Gastrocnemius medialis (tissue), 4 donors: ENCODE data around the gene SLC25A12. TPM values are rescaled to one million over a fixed set of nuclear protein-coding genes. Genes with fewer than 3 reads are reported as not detected.

ENCODE experiments used
- ATAC-seq, 2 donors: fragments of 150-250 bp; one replicate each; pipeline ENCODE4 v1.9.1; 2016
- DNase-seq, 2 donors: peaks; one replicate each; pipeline ENCODE4 v3.0.0-alpha.2; 2019
- H3K27ac ChIP-seq, 4 donors: fragments of 200-600 bp; sonication (generic); 1 replicate in 1 of 4; 2 replicates in 3 of 4; pipeline ENCODE4 v1.5.1; 2016 to 2018; ENCODE audit warnings: mild to moderate bottlenecking in 2 of 4, moderate library complexity in 1 of 4
- H3K27me3 ChIP-seq, 3 donors: fragments of 200-600 bp; sonication (generic) in 2 of 3; 1 replicate in 1 of 3; 2 replicates in 2 of 3; pipeline versions ENCODE4 v1.5.1 to v1.6.0; 2016 to 2019; ENCODE audit warnings: mild to moderate bottlenecking in 1 of 3, moderate library complexity in 1 of 3
- H3K36me3 ChIP-seq, 2 donors: fragments of 200-600 bp; sonication (generic) in 1 of 2; one replicate each; pipeline ENCODE4 v1.5.1; 2017 to 2018
- H3K4me1 ChIP-seq, 2 donors: fragments of 200-600 bp; sonication (generic) in 1 of 2; one replicate each; pipeline ENCODE4 v1.5.1; 2016 to 2017; ENCODE audit warnings: mild to moderate bottlenecking in 2 of 2
- H3K4me3 ChIP-seq, 4 donors: fragments of 200-600 bp; sonication (generic) in 3 of 4; 1 replicate in 1 of 4; 2 replicates in 3 of 4; pipeline ENCODE4 v1.5.1; 2016 to 2019; ENCODE audit warnings: mild to moderate bottlenecking in 2 of 4
- H3K9me3 ChIP-seq, 3 donors: fragments of 200-600 bp; sonication (generic) in 2 of 3; 1 replicate in 1 of 3; 2 replicates in 2 of 3; pipeline ENCODE4 v1.5.1; 2016 to 2019
- CTCF ChIP-seq, 5 experiments: fragments of 450-650 bp in 3 of 5; fragments of 200-600 bp in 2 of 5; sonication (generic) in 2 of 5; IDR thresholded peaks in 4 of 5; conservative IDR thresholded peaks in 1 of 5; 1 replicate in 4 of 5; 2 replicates in 1 of 5; pipeline ENCODE4 v1.5.1; 2016 to 2019; ENCODE audit warnings: antibody characterized with exemption in 5 of 5, mild to moderate bottlenecking in 3 of 5, moderate library complexity in 3 of 5
- POLR2A ChIP-seq, 2 donors: fragments of 450-650 bp; IDR thresholded peaks; one replicate each; pipeline ENCODE4 v1.6.1; 2017; ENCODE audit warnings: antibody characterized with exemption in 2 of 2, mild to moderate bottlenecking in 2 of 2, moderate library complexity in 2 of 2
- in situ Hi-C, 4 donors: fragments of 200-750 bp; cut with MboI; loops; one replicate each; pipeline versions ENCODE4 v1.15.0 to v1.8.0; 2017; ENCODE audit warnings: low sequenced_read_pairs in 4 of 4
- intact Hi-C: fragments of 100-400 bp; cut with DNase I; formaldehyde crosslinking; loops from one replicate; pipeline ENCODE4 v1.15.1; 2023; ENCODE audit warnings: low total_unique reads
- total RNA-seq, 4 donors: library from RNA; depleted of rRNA; stranded (reverse); fragments of >200 nt; gene quantifications; one replicate each; pipeline versions ENCODE4 v1.1.0 to v1.2.3, GENCODE V29; 2016

SLC25A12 gene
- total RNA-seq, 4 donors from 2014 or later: 54.2 to 91.3 (median 79.0) TPM

- TF ChIP-seq POLR2A (IDR thresholded peaks at IDR 0.05) (no peak), CTCF (IDR thresholded peaks at IDR 0.05 in 4 of 5, conservative IDR thresholded peaks at IDR 0.05 in 1 of 5) (no peak)
- DNase-seq: no peak
- in situ Hi-C loops: no loop called here
- intact Hi-C loops: no loop called here
- no peaks in the 10 kb centered on the region for H3K27me3 ChIP-seq
- no peak overlapping the region for H3K4me3 ChIP-seq
- ATAC-seq: no peak
- H3K27ac ChIP-seq: no peak overlapping the region
- H3K9me3 ChIP-seq: no peaks in the 10 kb centered on the region
- no peaks in the 10 kb centered on the region for H3K4me1 ChIP-seq
- peaks cover 0 to 29% of the 10 kb centered on the region in 2 donors for H3K36me3 ChIP-seq
Measured at GRCh38 chr2:171754254-171754939, 139.6 kb downstream of the SLC25A12 start.

GRCh38 chr2:171747371-171747770, 146.7 kb downstream of the SLC25A12 start:
- TF ChIP-seq POLR2A (IDR thresholded peaks at IDR 0.05) (no peak), CTCF (IDR thresholded peaks at IDR 0.05 in 4 of 5, conservative IDR thresholded peaks at IDR 0.05 in 1 of 5) (no peak)
- in situ Hi-C loops (no loop called here), intact Hi-C loops (no loop called here)

GRCh38 chr2:171745806-171746205, 148.2 kb downstream of the SLC25A12 start:
- Histone ChIP-seq H3K4me1 (no peaks in the 10 kb centered on the region), H3K27me3 (no peaks in the 10 kb centered on the region), H3K27ac (no peak overlapping the region), H3K36me3 (peaks cover 0 to 62% of the 10 kb centered on the region in 2 donors), H3K9me3 (no peaks in the 10 kb centered on the region), H3K4me3 (no peak overlapping the region)
- TF ChIP-seq CTCF (IDR thresholded peaks at IDR 0.05 in 4 of 5, conservative IDR thresholded peaks at IDR 0.05 in 1 of 5) (no peak), POLR2A (IDR thresholded peaks at IDR 0.05) (no peak)
- intact Hi-C loops: no loop called here
- ATAC-seq: no peak
- in situ Hi-C loops: no loop called here
- no peak for DNase-seq

More at GRCh38 chr2:171747371-171747770, 146.7 kb downstream of the SLC25A12 start:
- Histone ChIP-seq H3K36me3 (peaks cover 0 to 58% of the 10 kb centered on the region in 2 donors), H3K27ac (no peak overlapping the region), H3K4me3 (no peak overlapping the region), H3K27me3 (no peaks in the 10 kb centered on the region), H3K4me1 (no peaks in the 10 kb centered on the region), H3K9me3 (no peaks in the 10 kb centered on the region)
- DNase-seq: no peak
- no peak for ATAC-seq

GRCh38 chr2:171745141-171745540, 148.9 kb downstream of the SLC25A12 start:
- intact Hi-C loops (no loop called here), in situ Hi-C loops (no loop called here)
- H3K27me3 ChIP-seq: no peaks in the 10 kb centered on the region
- H3K9me3 ChIP-seq: no peaks in the 10 kb centered on the region
- H3K27ac ChIP-seq: no peak overlapping the region
- no peak for TF ChIP-seq CTCF (IDR thresholded peaks at IDR 0.05 in 4 of 5, conservative IDR thresholded peaks at IDR 0.05 in 1 of 5)
- no peak for TF ChIP-seq POLR2A (IDR thresholded peaks at IDR 0.05)
- H3K4me1 ChIP-seq: no peaks in the 10 kb centered on the region
- no peak for ATAC-seq
- peaks cover 0 to 62% of the 10 kb centered on the region in 2 donors for H3K36me3 ChIP-seq
- no peak for DNase-seq
- no peak overlapping the region for H3K4me3 ChIP-seq

GRCh38 chr2:171742760-171743159, 151.3 kb downstream of the SLC25A12 start:
- Histone ChIP-seq H3K9me3 (no peaks in the 10 kb centered on the region), H3K4me1 (no peaks in the 10 kb centered on the region), H3K27ac (no peak overlapping the region), H3K27me3 (no peaks in the 10 kb centered on the region), H3K4me3 (no peak overlapping the region), H3K36me3 (peaks cover 0 to 56% of the 10 kb centered on the region in 2 donors)
- DNase-seq (no peak), ATAC-seq (no peak)
- TF ChIP-seq CTCF (IDR thresholded peaks at IDR 0.05 in 4 of 5, conservative IDR thresholded peaks at IDR 0.05 in 1 of 5) (no peak), POLR2A (IDR thresholded peaks at IDR 0.05) (no peak)
- in situ Hi-C loops: no loop called here
- intact Hi-C loops: no loop called here
